Cardiac fibroblast (primary cell): ENCODE data around the gene RNF25.
A peak's percentile ranks its signal among the peaks of the same experiment; 100 is the strongest.

Experiments used
- DNase-seq, 2 donors: peaks; one replicate each; pipeline versions ENCODE4 v3.0.0 to v3.0.0-alpha.2; 2010; ENCODE audit warnings: low read depth in 2 of 2
- H3K4me3 ChIP-seq, 2 donors: replicated peaks in 1 of 2; 1 replicate in 1 of 2; 2 replicates in 1 of 2; pipeline ENCODE4 v1.5.1; 2011; ENCODE audit warnings: low read depth in 2 of 2, low read length in 2 of 2, mild to moderate bottlenecking in 2 of 2, moderate library complexity in 1 of 2
- TF ChIP-seq, protein P1 (sequence below): IDR thresholded peaks from one replicate; pipeline ENCODE4 v1.5.1; 2011; ENCODE audit warnings: low read depth, mild to moderate bottlenecking, low read length, inconsistent platforms

RNF25 gene

GRCh38 chr2:218680061-218680460 is 8.3 kb upstream of the RNF25 start:
- TF ChIP-seq, protein P1, sequence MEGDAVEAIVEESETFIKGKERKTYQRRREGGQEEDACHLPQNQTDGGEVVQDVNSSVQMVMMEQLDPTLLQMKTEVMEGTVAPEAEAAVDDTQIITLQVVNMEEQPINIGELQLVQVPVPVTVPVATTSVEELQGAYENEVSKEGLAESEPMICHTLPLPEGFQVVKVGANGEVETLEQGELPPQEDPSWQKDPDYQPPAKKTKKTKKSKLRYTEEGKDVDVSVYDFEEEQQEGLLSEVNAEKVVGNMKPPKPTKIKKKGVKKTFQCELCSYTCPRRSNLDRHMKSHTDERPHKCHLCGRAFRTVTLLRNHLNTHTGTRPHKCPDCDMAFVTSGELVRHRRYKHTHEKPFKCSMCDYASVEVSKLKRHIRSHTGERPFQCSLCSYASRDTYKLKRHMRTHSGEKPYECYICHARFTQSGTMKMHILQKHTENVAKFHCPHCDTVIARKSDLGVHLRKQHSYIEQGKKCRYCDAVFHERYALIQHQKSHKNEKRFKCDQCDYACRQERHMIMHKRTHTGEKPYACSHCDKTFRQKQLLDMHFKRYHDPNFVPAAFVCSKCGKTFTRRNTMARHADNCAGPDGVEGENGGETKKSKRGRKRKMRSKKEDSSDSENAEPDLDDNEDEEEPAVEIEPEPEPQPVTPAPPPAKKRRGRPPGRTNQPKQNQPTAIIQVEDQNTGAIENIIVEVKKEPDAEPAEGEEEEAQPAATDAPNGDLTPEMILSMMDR, result no peak
- DNase-seq, result no peak

GRCh38 chr2:218679119-218679518 is 7.3 kb upstream of the RNF25 start:
- TF ChIP-seq, protein P1, result no peak
- DNase-seq, result peak in 1 of 2 donors; percentile 34
- no peak overlapping the region for H3K4me3 ChIP-seq

More at GRCh38 chr2:218680061-218680460, 8.3 kb upstream of the RNF25 start:
- no peak overlapping the region for H3K4me3 ChIP-seq

DNA sequence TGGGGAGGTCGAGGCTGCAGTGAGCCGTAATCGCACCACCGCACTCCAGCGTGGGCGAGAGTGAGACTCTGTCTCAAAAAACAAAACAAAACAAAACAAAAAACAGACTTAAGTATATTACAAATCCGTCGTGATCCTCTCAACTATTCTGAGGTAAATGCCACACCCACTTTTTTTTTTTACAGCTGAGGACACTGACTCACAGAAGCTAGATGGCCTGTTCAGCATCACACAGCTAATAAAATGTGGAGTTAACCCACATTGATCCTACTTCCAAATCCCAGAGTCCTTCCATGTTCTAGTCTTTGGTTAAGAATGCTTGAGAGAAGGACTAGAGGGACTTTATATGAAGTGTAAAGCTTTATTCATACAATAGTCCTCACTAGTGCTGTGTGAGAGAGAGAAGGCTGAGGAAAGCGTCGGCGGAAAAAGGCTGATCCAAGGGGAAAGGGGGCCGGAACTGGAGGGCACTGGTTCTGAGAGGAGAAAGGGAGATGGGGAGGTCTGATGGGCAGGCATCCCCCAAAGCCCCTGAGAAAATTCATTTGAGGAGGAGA is 627 bp downstream of the RNF25 start:
- H3K4me3 ChIP-seq, result peak overlapping the region; percentile 78 to 90
- TF ChIP-seq, protein P1, result no peak
- peak; percentile 15 to 46 for DNase-seq

DNA sequence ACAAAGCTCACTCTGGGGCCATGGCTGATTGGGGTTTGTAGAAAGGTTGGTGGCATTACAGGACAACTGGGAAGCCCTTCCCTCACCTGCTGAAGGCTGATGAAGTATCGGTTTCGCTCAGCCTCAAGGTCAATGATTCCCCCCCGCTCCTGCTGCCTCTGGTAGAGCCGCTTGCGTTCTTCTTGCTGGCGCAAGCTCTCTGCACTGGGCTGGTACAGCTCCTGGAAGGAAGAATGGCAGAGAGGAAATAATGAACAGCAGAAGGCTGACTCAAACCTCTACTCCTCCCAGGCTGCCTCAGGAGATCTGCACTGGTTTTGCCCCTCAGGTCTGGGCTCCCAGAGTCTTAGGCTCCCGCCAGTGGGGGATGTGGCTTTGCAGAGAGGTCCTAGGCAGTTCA is 7.1 kb downstream of the RNF25 start:
- no peak for DNase-seq
- no peak overlapping the region for H3K4me3 ChIP-seq
- TF ChIP-seq, protein P1, result no peak

- DNase-seq, result no peak
- TF ChIP-seq, protein P1, result no peak
- H3K4me3 ChIP-seq, result no peak overlapping the region
Observed at GRCh38 chr2:218663901-218664300, 7.9 kb downstream of the RNF25 start.

DNA sequence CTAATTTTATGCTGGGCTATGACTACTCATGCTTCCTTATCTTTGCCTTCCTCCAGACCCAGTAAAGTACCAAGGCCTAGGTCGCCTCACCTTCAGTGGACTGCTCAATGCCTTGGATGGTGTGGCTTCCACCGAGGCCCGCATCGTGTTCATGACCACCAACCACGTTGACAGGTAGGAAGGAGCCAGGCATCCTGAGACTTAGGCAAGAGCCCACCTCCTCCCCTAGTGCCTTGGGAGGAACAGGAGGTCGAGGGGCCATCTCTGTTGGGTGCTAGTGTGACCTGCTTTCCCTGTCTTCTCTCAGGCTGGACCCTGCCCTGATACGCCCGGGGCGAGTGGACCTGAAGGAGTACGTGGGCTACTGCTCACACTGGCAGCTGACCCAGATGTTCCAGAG is 9.0 kb downstream of the RNF25 start:
- H3K4me3 ChIP-seq, result no peak overlapping the region
- TF ChIP-seq, protein P1, result no peak
- DNase-seq, result no peak

- no peak overlapping the region for H3K4me3 ChIP-seq
- TF ChIP-seq, protein P1, result no peak
- no peak for DNase-seq
Observed at GRCh38 chr2:218662377-218662776, 9.4 kb downstream of the RNF25 start.
